Activated CD4-positive, alpha-beta T cell treated with anti-CD3 and anti-CD28 coated beads for 24 hours (primary cell): ENCODE data around the gene OR6M1.

Source experiments
- DNase-seq, 2 donors: peaks; one replicate each; pipeline ENCODE4 v3.0.0-alpha.2; 2020; ENCODE audit warnings: low read depth in 2 of 2

OR6M1 gene, protein sequence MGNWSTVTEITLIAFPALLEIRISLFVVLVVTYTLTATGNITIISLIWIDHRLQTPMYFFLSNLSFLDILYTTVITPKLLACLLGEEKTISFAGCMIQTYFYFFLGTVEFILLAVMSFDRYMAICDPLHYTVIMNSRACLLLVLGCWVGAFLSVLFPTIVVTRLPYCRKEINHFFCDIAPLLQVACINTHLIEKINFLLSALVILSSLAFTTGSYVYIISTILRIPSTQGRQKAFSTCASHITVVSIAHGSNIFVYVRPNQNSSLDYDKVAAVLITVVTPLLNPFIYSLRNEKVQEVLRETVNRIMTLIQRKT

DNA sequence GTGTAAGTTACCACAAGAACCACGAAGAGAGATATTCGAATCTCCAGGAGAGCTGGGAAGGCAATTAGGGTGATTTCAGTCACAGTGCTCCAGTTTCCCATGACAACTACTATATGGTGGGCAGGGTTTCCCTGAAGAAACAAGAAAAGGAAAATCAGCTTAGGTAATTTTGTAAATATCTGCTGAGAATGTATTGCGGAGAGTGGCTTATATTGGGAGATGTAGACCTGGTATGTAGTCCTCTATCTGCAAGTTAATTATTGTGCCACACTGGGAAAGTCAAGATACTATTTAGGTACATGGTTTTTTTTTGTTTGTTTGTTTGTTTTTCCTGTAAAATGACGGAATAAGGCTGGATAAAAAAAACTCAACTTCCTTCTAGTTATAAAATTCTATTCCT lies at the start of gene OR6M1:
OR6M1 (minus strand) TSS at position 101 of the 400 bp plus-strand sequence; CDS start at position 101, 0 bp downstream.
- DNase-seq, result no peak

DNA sequence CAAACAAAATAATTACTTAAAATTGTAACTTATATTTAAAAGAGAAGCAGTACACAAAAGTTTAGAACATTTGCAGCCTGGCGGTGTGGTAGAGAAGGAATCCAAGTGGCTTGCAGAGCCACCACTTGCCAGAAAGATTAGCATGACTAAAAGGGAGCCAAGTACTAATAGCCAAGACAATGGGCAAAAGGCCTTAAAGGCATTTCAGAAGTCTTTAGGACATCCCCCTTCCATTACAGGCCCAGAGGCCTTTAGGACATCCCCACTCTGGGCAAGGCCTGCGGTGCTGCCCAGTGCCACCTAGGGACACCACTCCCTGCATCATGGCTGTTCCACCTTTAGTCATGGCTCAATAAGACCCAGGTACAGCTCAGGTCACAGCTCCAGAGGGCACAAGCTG lies 46.9 kb upstream of the OR6M1 start:
- no peak for DNase-seq

DNA sequence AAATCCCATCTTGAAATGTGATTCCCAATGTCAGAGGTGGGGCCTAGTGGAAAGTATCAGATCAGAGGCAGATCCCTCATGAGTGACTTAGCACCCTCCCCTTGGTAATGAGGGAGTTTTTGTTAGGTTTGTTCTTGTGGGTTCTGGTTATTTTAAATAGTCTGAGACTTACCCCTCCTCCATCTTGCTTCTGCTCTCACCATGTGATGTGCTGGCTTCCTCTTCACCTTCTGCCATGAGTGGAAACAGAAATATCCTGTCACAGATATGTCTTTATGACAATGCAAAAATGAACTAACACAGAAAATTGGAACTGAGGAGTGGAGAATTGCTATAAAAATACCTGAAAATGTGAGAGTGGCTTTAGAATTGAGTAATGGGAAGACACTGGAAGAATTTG lies 46.2 kb upstream of the OR6M1 start:
- DNase-seq, result no peak

DNA sequence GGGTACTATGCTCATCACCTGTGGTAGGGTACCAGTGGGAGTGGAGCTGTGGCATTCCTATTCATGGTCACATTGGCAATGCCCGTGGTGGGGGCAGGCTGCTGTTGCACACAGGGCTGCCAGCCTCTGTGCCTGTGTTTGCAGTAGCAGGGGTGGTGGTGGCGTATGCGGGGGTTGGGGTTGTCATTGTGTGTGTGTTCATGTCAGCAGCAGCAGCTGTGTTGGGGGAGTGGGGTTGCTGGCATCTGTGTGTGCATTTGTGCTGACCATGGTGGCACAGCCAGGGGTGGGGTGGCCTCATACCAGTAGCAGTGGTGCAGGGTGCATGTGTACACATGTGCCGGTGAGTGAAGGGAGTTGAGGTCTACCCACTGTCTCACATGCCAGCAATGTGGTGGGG lies 45.0 kb upstream of the OR6M1 start:
- DNase-seq, result no peak

DNA sequence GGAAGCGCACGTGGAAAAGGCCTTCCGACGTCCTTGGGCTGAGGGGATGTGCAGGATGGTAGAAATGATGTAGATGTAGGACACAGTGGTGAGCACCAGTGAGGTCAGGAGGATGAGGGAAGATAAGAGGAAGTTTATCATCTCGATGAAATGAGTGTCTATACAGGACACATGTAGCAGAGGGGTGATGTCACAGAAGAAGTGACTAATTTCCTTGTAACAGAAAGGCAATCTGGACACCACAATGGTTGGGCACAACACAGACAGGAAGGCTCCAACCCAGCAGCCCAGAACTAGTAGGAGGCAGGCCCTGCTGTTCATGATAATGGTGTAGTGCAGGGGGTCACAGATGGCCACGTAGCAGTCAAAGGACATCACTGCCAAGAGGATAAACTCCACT lies 35.0 kb upstream of the OR6M1 start:
- no peak for DNase-seq

DNA sequence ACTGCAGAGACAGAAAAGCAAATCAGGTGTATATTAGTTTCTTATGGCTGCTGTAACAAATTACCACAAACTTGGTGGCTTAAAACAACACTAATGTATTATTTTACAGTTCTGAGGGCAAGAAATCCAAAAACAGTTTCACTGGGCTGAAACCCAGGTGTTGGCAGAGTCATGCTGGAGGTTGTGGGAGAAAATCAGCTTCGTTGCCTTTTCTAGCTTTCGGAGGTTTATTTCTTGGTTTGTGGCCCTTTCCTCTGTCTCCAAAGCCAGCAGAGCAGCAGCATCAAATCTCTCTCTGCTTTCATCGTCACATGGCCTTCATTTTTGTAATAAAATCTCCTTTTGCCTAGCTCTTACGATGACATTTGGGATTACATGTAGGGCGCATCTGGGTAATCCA lies 33.0 kb upstream of the OR6M1 start:
- DNase-seq, result no peak

DNA sequence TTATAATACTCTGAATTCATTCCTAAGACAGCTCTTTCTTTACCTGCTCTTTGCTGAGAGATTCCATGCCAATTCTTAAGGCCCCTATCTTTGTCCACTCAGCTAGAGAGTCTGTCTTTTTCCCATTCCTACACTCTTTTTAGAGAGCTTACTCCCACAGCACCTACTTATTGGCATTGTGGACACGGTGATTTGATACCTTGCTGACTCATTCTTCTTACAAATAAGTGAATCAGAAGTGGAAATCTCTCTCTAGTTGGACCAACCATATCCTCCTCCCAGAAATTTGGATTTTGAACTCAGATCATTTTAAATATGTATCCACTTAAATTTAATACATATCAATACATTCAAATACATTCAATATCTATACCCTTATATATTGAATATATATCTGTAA lies 32.5 kb upstream of the OR6M1 start:
- no peak for DNase-seq

DNA sequence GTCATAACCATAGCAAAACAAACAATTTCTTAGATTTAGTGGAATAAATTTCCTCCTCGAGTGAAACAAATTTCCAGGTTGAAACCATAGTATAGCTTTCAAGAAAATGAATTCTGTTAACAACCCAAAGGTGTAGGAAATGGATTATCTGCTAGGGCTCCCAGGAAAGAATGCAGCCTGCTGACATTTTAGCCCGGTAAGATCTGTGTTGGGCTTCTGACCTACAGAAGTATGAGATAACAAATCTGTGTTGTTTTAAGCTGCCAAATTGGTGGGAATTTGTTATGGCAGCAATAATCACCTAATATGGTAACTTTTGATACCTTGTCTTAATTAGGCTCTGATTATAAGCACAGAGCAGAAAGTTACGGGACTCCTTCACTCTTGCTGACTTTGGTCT lies 32.0 kb upstream of the OR6M1 start:
- no peak for DNase-seq

DNA sequence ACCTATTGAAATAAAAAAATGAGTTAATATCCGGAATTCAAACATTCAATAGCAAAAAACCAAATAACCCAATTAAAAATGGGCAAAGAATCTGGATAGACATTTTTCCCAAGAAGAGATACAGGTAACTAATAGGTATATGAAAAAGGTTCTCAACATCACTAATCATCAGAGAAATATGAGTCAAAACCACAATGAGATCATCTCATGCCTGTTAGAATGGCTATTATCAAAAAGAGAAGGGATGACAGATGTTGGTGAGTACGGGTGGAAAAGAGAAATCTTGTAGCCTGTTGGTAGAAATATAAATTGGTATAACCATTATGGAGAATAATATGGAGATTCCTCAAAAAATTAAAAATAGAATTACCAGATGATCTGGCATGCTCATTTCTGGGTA lies 26.9 kb upstream of the OR6M1 start:
- DNase-seq, result no peak

DNA sequence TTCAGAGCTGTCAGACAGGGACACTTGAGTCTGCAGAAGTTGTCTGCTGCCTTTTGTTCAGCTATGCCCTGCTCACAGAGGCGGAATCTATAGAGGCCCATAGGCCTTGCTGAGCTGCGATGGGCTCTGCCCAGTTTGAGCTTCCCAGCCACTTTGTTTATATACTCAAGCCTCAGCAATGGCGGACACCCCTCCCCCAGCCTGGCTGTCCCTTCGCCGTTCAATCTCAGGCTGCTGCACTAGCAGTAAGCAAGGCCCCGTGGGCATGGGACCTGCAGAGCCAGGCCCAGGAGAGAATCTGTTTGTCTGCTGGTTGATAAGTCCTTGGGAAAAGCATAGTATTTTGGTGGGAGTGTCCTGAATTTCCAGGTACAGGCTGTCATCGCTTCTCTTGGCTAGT lies 23.6 kb upstream of the OR6M1 start:
- DNase-seq, result no peak

DNA sequence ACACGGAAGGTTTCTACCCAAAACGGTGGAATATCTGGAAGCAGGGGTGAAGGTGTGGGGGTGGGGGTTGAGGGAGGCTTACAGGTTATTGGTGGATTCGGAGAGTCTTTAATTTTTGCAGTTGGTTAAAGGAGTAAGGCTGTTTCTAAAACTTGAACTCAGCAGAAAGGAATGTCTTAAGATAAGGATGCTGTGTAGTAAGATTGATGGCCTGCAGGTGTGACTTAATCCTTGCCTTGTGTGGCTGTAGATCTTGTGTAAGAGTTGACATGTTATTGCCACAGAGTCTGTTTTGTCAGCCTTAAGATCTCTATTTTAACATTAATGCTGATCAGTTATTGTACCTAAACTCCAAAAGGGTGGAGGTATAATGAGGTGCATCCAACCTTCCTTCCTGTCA lies 16.4 kb upstream of the OR6M1 start:
- DNase-seq, result no peak

DNA sequence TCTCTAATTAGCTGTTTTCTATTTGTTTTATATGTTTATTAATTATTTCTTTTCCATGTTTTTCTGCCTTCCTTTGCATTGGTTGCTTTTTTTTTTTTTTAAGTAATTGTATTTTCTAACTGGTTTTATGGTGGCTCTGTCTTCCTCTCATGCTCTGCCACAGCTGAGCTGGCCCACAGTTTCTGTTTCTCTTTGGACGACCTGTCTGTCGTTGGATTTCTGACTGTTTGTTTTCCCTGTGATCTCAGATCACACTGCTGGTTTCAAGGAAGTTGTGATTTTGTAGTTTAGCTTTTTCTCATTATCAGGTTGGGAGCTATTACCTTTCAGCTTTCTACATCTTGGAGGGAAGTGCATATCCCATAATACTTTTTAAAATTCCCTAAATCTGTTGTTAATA lies 15.9 kb upstream of the OR6M1 start:
- DNase-seq, result no peak

DNA sequence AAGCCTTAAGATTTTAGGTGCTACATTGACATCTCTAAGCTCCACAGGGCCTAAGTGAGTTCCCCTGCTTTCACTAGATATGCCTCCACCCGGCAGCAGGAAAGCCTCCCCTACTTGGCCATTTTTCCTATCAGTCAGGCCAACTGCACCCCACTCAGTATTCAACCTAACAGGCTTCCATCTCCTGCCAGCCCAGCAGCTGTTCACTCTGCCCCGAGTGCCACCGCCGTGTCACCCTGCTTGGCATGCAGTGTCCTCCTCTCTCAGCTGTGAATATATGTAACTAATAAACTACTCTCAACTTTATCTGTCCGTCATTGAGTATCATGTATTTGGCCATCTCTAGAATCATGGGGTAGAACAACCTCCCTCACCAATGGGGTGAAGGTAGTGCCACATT lies 9.0 kb upstream of the OR6M1 start:
- no peak for DNase-seq

DNA sequence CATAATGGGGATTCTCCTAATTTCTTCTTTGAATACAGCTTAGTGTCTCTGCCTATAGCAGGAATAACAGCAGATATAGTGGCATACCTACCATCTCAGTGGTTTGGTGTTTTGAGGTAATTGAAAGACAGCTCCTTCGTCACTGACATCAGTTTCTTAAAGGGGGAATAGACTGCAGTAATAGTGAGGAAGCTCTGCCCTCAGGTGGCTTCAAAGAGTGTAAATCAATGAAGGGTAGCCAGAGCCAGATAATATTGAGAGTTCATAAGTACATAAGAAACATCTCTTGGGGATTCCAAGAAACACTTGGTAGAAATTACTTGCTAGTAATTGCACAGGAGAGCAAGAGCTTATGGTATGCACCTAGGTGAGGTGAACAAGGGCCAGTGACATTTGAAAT lies 4.4 kb downstream of the OR6M1 start:
- no peak for DNase-seq

DNA sequence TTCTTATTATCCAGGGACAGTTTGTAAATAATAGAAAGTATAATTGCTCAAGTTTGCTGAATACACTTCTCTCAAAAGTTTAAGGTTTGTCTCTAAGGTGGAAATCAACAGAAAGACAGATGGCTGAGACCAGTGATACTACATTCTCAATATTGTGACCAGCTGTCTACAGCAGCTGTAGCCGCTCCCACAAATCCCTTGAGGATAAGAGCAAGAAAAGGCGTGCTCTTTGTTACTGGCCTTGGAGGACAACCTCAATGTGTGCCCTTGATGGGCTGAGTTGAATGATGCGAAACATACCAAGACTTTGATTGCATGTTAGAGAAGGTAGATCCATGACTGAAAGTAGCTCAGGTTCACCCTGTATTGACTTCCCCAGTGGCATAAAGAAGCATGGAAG lies 6.1 kb downstream of the OR6M1 start:
- no peak for DNase-seq

DNA sequence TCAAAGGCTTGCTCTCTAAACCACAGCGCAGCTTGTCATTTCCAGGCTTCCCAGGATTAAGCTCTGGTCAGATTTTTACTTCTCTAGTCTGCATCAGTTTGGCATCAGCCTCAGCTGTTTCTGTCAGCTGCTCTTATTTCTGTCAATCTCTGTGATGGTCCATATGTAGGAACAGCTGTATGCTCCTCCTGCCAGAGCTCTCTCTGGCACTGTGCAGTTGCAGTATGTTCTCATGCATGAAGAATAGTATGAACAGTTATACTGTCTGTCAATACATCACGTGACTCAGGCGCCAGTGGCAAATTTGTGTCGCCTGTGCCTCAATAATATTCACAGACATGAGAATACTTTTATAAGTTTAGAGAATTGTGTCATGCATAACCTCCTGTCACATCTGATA lies 6.7 kb downstream of the OR6M1 start:
- DNase-seq, result no peak

DNA sequence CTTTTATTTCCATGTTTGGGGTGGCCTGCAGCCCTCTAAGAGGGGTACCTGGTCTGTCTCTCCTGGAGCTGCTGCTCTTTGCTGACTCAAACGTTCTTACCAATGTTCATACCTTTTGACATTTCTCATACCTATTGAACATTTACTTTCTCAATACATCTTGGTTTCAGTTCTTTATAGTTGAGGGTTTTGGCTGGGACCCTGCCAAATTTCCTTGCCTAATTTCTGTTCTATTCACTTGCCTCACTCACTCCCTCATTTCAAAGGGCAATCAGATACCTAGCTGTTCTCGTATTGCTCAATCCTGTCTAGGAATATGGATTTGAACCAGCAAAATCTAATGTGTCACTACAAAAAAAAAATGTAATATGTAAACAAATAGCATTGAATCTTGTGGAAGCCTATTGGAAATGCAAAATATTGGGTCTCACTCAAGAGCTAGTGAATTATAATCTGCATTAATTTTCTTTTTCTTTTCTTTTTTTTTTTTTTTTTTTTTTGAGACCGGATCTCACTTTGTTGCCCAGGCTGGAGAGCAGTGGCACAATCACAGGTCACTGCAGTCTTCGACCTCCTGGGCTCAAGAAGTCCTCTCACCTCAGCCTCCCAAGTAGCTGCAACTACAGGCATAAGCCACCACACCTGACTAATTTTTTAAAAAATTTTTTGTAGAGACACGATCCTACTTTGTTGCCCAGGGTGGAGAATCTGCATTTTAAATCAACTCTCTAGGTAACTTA lies 7.5 kb downstream of the OR6M1 start:
- DNase-seq, result no peak

DNA sequence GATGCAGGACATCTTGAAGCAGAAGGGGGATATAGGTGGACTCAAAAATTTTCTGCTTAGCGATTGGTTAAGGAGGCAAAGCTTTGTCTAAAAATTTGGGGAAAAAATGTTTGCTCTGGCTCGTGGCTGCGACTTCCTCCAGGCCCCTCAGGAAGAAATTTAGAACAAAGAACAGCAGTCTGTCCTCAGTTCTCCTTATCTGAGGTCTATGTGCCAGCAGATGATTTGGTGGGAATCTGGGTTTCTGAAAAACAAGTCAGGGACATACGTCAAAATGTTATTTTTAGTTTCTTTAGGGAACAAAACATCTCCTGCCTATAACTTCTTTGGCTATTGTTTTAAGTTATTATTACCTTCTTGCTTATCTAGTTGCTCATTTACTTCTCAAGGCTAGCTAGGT lies 8.1 kb downstream of the OR6M1 start:
- no peak for DNase-seq

DNA sequence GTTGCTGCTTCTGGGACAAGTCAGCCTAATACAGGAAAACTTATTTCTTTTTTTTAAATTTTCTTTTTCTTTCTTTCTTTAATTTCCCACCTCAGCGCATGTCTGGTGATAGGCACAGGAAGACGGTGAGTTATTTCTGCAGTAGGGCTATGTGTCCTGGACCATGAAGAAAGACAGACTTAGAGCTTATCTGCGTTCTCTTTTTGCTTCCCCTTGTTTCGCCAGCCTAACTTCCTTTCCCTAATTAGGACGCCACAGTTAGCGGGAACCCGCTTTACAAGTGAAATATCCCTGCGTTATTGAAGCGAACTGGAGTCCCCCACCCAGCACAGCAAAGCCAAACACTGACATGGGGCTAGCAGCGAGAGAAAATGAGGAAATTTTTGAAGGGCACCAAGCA lies 8.6 kb downstream of the OR6M1 start:
- DNase-seq, result no peak

DNA sequence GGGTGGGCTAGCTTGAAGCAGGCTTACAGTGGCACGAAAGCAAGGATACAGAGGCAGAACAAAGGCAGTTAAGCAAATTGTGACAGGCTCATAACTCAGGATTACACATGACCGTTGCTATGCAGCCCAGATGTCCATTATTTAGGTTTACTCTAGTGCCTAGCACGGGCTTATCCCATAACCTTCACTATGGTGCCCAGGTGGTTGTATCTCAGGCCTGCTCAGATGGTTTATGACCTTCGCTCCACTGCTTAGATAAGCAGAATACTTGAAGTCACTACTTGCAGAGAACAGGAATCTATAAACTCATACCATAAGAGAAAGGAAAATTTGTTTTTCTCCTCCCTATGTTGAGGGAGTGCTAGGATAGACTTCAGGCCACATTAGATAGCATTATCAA lies 9.0 kb downstream of the OR6M1 start:
- no peak for DNase-seq

DNA sequence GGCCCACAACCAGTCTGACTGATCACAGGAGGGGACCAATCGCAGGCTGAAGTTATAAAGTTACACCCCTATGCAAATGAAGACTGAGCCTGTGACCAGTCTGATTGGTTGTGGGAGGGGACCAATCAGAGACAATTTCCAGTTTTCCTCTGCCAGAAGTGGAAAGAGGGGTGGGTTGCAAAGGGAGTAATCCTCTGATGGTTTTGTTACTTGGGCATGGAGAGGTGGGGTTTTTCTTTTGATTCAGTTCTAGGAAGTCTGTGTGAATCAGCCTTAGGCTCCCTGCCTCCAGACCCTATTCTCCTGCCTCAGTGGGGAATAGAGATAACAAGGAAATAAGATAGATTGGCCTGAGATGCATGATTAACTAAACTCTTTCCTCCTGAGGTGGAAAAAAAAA lies 9.9 kb downstream of the OR6M1 start:
- no peak for DNase-seq

DNA sequence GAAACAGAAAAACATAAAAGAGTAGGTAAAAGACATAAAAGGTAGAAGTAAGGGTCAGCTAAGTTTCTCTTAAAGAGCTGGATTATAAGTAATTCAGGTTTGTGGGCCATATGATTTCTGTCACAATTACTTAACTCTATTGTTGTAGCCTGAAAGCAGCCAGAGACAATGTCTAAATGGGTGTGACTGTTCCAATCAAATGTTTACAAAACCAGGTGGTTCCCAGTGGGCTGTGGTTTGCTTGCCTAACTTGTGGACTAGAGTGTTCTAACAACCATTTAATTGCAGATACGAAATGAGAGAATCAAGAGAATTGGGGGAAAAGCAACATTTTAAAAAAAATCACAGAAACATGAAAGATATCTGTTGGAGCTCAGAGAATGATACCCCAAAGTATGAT lies 22.6 kb downstream of the OR6M1 start:
- DNase-seq, result no peak

DNA sequence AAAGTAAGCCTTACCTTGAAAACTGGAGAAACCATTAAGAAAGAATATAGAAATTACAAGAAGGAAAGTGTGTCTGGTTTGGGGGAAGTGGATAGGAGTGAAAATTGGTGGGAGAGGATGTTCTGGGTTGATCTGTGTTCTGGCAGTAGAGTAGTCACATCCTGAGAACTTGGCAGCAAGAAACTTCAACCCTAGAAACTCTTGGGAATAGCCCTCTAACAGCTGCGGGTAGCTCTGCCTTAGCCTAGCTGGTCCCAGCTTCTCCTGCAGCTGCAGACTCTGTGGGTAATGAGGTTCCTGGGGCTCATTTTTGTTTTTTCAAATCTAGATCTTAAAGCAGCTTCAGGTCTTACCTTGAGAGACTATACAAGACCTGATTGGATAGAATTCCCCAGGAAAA lies 27.6 kb downstream of the OR6M1 start:
- DNase-seq, result no peak
